Inferior parietal cortex (tissue), 1 donor: Measurements from ENCODE around the gene COP1.
"Not testable (repeated sequence)": the region's sequence is repeated elsewhere in the genome, so short reads cannot be mapped to it uniquely, and the experiment has no call there.

ENCODE experiments used
- DNase-seq: peaks from one replicate; pipeline ENCODE4 v3.0.0-alpha.2; 2016; ENCODE audit errors: extremely low spot score

Gene COP1

GRCh38 chr1:176033881-176034280 lies 173.2 kb downstream of the COP1 start:
- no peak for DNase-seq

GRCh38 chr1:176033474-176033873 lies 173.6 kb downstream of the COP1 start:
- no peak for DNase-seq

GRCh38 chr1:176032040-176032645 lies 174.9 kb downstream of the COP1 start:
- no peak for DNase-seq

GRCh38 chr1:176029609-176030008 lies 177.5 kb downstream of the COP1 start:
- no peak for DNase-seq

- DNase-seq = no peak
Observed at GRCh38 chr1:176029155-176029554, 177.9 kb downstream of the COP1 start.

- DNase-seq = not testable (repeated sequence)
Observed at GRCh38 chr1:176027934-176028333, 179.2 kb downstream of the COP1 start.

- DNase-seq = no peak
Observed at GRCh38 chr1:176022574-176022973, 184.5 kb downstream of the COP1 start.

GRCh38 chr1:176017722-176018121 lies 189.4 kb downstream of the COP1 start:
- DNase-seq = no peak

GRCh38 chr1:176009951-176010350 lies 197.1 kb downstream of the COP1 start:
- DNase-seq = no peak

GRCh38 chr1:176007756-176008389 lies 199.2 kb downstream of the COP1 start:
- DNase-seq = not testable (repeated sequence)

- not testable (repeated sequence) for DNase-seq
Observed at GRCh38 chr1:175994660-175995059, 212.4 kb downstream of the COP1 start.

GRCh38 chr1:175992825-175993224 lies 214.3 kb downstream of the COP1 start:
- DNase-seq = not testable (repeated sequence)

GRCh38 chr1:175992202-175992601 lies 214.9 kb downstream of the COP1 start:
- not testable (repeated sequence) for DNase-seq

GRCh38 chr1:175984813-175985212 lies 222.3 kb downstream of the COP1 start:
- no peak for DNase-seq

- no peak for DNase-seq
Observed at GRCh38 chr1:175984057-175984812, 222.9 kb downstream of the COP1 start.

- not testable (repeated sequence) for DNase-seq
Observed at GRCh38 chr1:175983363-175983762, 223.7 kb downstream of the COP1 start.

- no peak for DNase-seq
Observed at GRCh38 chr1:175981128-175981527, 226.0 kb downstream of the COP1 start.

- no peak for DNase-seq
Observed at GRCh38 chr1:175978926-175979325, 228.2 kb downstream of the COP1 start.

GRCh38 chr1:175978476-175978875 lies 228.6 kb downstream of the COP1 start:
- DNase-seq = no peak

- DNase-seq = no peak
Observed at GRCh38 chr1:175976865-175977642, 230.0 kb downstream of the COP1 start.

GRCh38 chr1:175969231-175969630 lies 237.9 kb downstream of the COP1 start:
- DNase-seq = no peak
